Transverse colon (tissue), 4 donors: ENCODE results near the gene JAZF1.

Experiments
- CTCF ChIP-seq, 5 experiments: fragments of 200-600 bp in 3 of 5; fragments of 450-650 bp in 2 of 5; sonication (generic) in 3 of 5; IDR thresholded peaks; 1 replicate in 2 of 5; 2 replicates in 3 of 5; pipeline ENCODE4 v1.5.1; 2016 to 2017; ENCODE audit warnings: antibody characterized with exemption in 5 of 5, inconsistent platforms in 3 of 5, mild to moderate bottlenecking in 2 of 5, moderate library complexity in 1 of 5
- EP300 ChIP-seq: sonication (generic); formaldehyde crosslinking; IDR thresholded peaks from one replicate; pipeline ENCODE4 v1.6.1; 2017; ENCODE audit warnings: antibody characterized with exemption, low read depth
- POLR2AphosphoS5 ChIP-seq, 3 donors: sonication (generic); formaldehyde crosslinking; IDR thresholded peaks; one replicate each; pipeline ENCODE4 v1.6.1; 2016; ENCODE audit warnings: antibody characterized with exemption in 3 of 3

GRCh38 chr7:28018446-28018845, 162.1 kb downstream of the JAZF1 start:
- TF ChIP-seq CTCF (IDR thresholded peaks at IDR 0.05) (no peak), EP300 (no peak), POLR2AphosphoS5 (IDR thresholded peaks at IDR 0.05) (no peak)
